ENCODE measurements around the gene CMTM1. TPM values are rescaled to one million over a fixed set of nuclear protein-coding genes. Genes with fewer than 3 reads are reported as not detected.

The CMTM1 gene
- total RNA-seq, 1 experiment from 2014 or later, result 5.6 TPM

GRCh38 chr16:66517586-66518263 is 48.5 kb upstream of the CMTM1 start:
- no peaks in the 10 kb centered on the region for H3K9me3 ChIP-seq
- H3K27ac Mint-ChIP-seq (ENCODE audit: unreplicated experiment), result peak overlapping the region; percentile 98
- no peaks in the 10 kb centered on the region; the same call in 1 of the 2 replicates for H3K36me3 ChIP-seq (ENCODE audit: control insufficient read depth, insufficient read depth, low read length)
- TF ChIP-seq CTCF (IDR thresholded peaks at IDR 0.05; ENCODE audit: insufficient read depth in 1 of 2, low read depth in 1 of 2, low read length in 1 of 2, severe bottlenecking in 1 of 2, unreplicated experiment in 1 of 2), result no peak
- BruUV-seq (replicated peaks), result no TSS peak
- peaks cover 30% of the 10 kb centered on the region for H3K4me1 ChIP-seq
- peak overlapping the region; percentile 72 for H3K4me3 Mint-ChIP-seq (ENCODE audit: unreplicated experiment)
- ChIA-PET CTCF (no interaction called here), POLR2A (no interaction called here)
- no peaks in the 10 kb centered on the region for H3K27me3 Mint-ChIP-seq (ENCODE audit: insufficient read depth, unreplicated experiment)
- no peaks in the 10 kb centered on the region for H3K27me3 ChIP-seq (replicated peaks; ENCODE audit: control insufficient read depth, insufficient read depth, low read length)
- no peak for DNase-seq
- intact Hi-C loops (cut with micrococcal nuclease; ENCODE audit: unreplicated experiment), result no loop called here
- peaks cover 9% of the 10 kb centered on the region for H3K36me3 Mint-ChIP-seq (ENCODE audit: insufficient read depth, unreplicated experiment)
- peaks cover 38% of the 10 kb centered on the region for H3K4me1 Mint-ChIP-seq (ENCODE audit: low read depth, unreplicated experiment)
- no peak overlapping the region for H3K4me3 ChIP-seq (ENCODE audit: low read depth, low read length)
- H3K9me3 Mint-ChIP-seq (ENCODE audit: unreplicated experiment), result no peaks in the 10 kb centered on the region

- POLR2A ChIA-PET, result no interaction called here
- no peaks in the 10 kb centered on the region for H3K27me3 Mint-ChIP-seq (ENCODE audit: insufficient read depth, unreplicated experiment)
- CTCF ChIA-PET, result interaction anchor here (1.5 kb wide), 1 partner anchor 353 kb away, joined by 3 read pairs; no protein-coding TSS in a partner anchor
Observed at GRCh38 chr16:66519482-66520373, 46.5 kb upstream of the CMTM1 start.

More at GRCh38 chr16:66519482-66520373, 46.5 kb upstream of the CMTM1 start:
- H3K36me3 Mint-ChIP-seq (ENCODE audit: insufficient read depth, unreplicated experiment), result peaks cover 9% of the 10 kb centered on the region
- no peak overlapping the region for H3K4me3 ChIP-seq (ENCODE audit: low read depth, low read length)
- peaks cover 27% of the 10 kb centered on the region for H3K4me1 Mint-ChIP-seq (ENCODE audit: low read depth, unreplicated experiment)
- H3K4me3 Mint-ChIP-seq (ENCODE audit: unreplicated experiment), result no peak overlapping the region
- H3K27ac Mint-ChIP-seq (ENCODE audit: unreplicated experiment), result no peak overlapping the region
- no TSS peak for BruUV-seq (replicated peaks)
- no peak for DNase-seq
- no peaks in the 10 kb centered on the region for H3K9me3 Mint-ChIP-seq (ENCODE audit: unreplicated experiment)
- H3K9me3 ChIP-seq, result no peaks in the 10 kb centered on the region
- H3K4me1 ChIP-seq, result peaks cover 19% of the 10 kb centered on the region
- H3K27me3 ChIP-seq (replicated peaks; ENCODE audit: control insufficient read depth, insufficient read depth, low read length), result no peaks in the 10 kb centered on the region
- intact Hi-C loops (cut with micrococcal nuclease; ENCODE audit: unreplicated experiment), result no loop called here
- no peaks in the 10 kb centered on the region; the same call in 1 of the 2 replicates for H3K36me3 ChIP-seq (ENCODE audit: control insufficient read depth, insufficient read depth, low read length)
- TF ChIP-seq CTCF (IDR thresholded peaks at IDR 0.05; ENCODE audit: insufficient read depth in 1 of 2, low read depth in 1 of 2, low read length in 1 of 2, severe bottlenecking in 1 of 2, unreplicated experiment in 1 of 2), result no peak
